Ishikawa (cell line): Measurements from ENCODE around the gene CYSTM1.

Experiments
- NFIC ChIP-seq: IDR thresholded peaks from 2 replicates; pipeline ENCODE4 v1.6.1; 2012
- TCF12 ChIP-seq: IDR thresholded peaks from 2 replicates; pipeline ENCODE4 v1.6.1; 2012; ENCODE audit warnings: low read depth

GRCh38 chr5:140178482-140179116 is 3.6 kb downstream of the CYSTM1 start:
- TF ChIP-seq NFIC (no peak), TCF12 (no peak)
